Thyroid gland (tissue), 4 donors: ENCODE data around the gene DFFB.

ENCODE experiments used
- CTCF ChIP-seq, 6 experiments: fragments of 200-600 bp in 3 of 6; fragments of 450-650 bp in 3 of 6; sonication (generic) in 3 of 6; IDR thresholded peaks; one replicate each; pipeline ENCODE4 v1.5.1; 2016 to 2019; ENCODE audit warnings: antibody characterized with exemption in 6 of 6, mild to moderate bottlenecking in 2 of 6, inconsistent platforms in 1 of 6, moderate library complexity in 1 of 6
- POLR2A ChIP-seq, 2 donors: fragments of 450-650 bp; IDR thresholded peaks; one replicate each; pipeline ENCODE4 v1.6.1; 2017; ENCODE audit warnings: antibody characterized with exemption in 2 of 2, mild to moderate bottlenecking in 2 of 2, moderate library complexity in 1 of 2

GRCh38 chr1:3816331-3817137 is 40.7 kb upstream of the DFFB start:
- TF ChIP-seq CTCF (IDR thresholded peaks at IDR 0.05), result no peak
- TF ChIP-seq POLR2A (IDR thresholded peaks at IDR 0.05), result no peak
